Neuronal stem cell (in vitro differentiated cells): Measurements from ENCODE around the gene KRTAP4-6.
"Not testable (repeated sequence)": the region's sequence is repeated elsewhere in the genome, so short reads cannot be mapped to it uniquely, and the experiment has no call there.

Experiments
- DNase-seq: peaks from one replicate; pipeline ENCODE4 v3.0.0-alpha.2; 2013; ENCODE audit warnings: low spot score
- H2AFZ ChIP-seq: one replicate; pipeline ENCODE4 v1.6.1; 2013; ENCODE audit warnings: mild to moderate bottlenecking, low read length, inconsistent platforms
- H2AK5ac ChIP-seq: 2 replicates; pipeline ENCODE4 v1.6.1; 2013; ENCODE audit warnings: low read depth, mild to moderate bottlenecking, inconsistent platforms, low read length, moderate library complexity, mixed read lengths
- H2BK120ac ChIP-seq: 2 replicates; pipeline ENCODE4 v1.6.1; 2013; ENCODE audit warnings: low read depth, mild to moderate bottlenecking, inconsistent platforms, low read length, moderate library complexity, mixed read lengths
- H2BK12ac ChIP-seq: one replicate; pipeline ENCODE4 v1.6.1; 2013; ENCODE audit warnings: low read length, inconsistent platforms
- H2BK15ac ChIP-seq: 2 replicates; pipeline ENCODE4 v1.6.1; 2013; ENCODE audit warnings: mild to moderate bottlenecking, low read length, inconsistent platforms, mixed read lengths
- H2BK5ac ChIP-seq: one replicate; pipeline ENCODE4 v1.6.1; 2013; ENCODE audit warnings: inconsistent platforms, mild to moderate bottlenecking, low read length, moderate library complexity
- H3K14ac ChIP-seq: one replicate; pipeline ENCODE4 v1.6.1; 2013; ENCODE audit warnings: low read length, inconsistent platforms
- H3K18ac ChIP-seq: 2 replicates; pipeline ENCODE4 v1.6.1; 2013; ENCODE audit warnings: low read length, inconsistent platforms
- H3K23ac ChIP-seq: 2 replicates; pipeline ENCODE4 v1.6.1; 2013; ENCODE audit warnings: low read depth, mild to moderate bottlenecking, mixed read lengths, low read length, inconsistent platforms; ENCODE audit not compliant: poor library complexity
- H3K27ac ChIP-seq: replicated peaks from 3 replicates; pipeline ENCODE4 v1.5.1; 2013; ENCODE audit warnings: low read length, inconsistent platforms
- H3K27me3 ChIP-seq, 3 experiments: 2 replicates each; pipeline ENCODE4 v1.6.1; 2013; ENCODE audit warnings: low read length in 3 of 3, mild to moderate bottlenecking in 2 of 3, inconsistent platforms in 1 of 3, low read depth in 1 of 3, mixed read lengths in 1 of 3, moderate library complexity in 1 of 3; ENCODE audit not compliant: control insufficient read depth in 3 of 3, insufficient read depth in 3 of 3
- H3K36me3 ChIP-seq, 2 donors: replicated peaks in 1 of 2; 2 replicates each; pipeline ENCODE4 v1.6.1; 2013; ENCODE audit warnings: low read length in 2 of 2; ENCODE audit not compliant: control insufficient read depth in 2 of 2, insufficient read depth in 2 of 2
- H3K4ac ChIP-seq: 2 replicates; pipeline ENCODE4 v1.6.1; 2013; ENCODE audit warnings: inconsistent platforms, mild to moderate bottlenecking, low read length, moderate library complexity
- H3K4me1 ChIP-seq, 2 donors: 1 replicate in 1 of 2; 2 replicates in 1 of 2; pipeline ENCODE4 v1.6.1; 2013; ENCODE audit warnings: low read length in 2 of 2, low read depth in 1 of 2; ENCODE audit not compliant: control insufficient read depth in 2 of 2, insufficient read depth in 1 of 2
- H3K4me2 ChIP-seq: one replicate; pipeline ENCODE4 v1.6.1; 2013; ENCODE audit warnings: mild to moderate bottlenecking, low read length, inconsistent platforms; ENCODE audit not compliant: insufficient read depth, poor library complexity, severe bottlenecking
- H3K4me3 ChIP-seq, 2 donors: 2 replicates each; pipeline ENCODE4 v1.5.1; 2013; ENCODE audit warnings: low read length in 2 of 2, mild to moderate bottlenecking in 2 of 2, inconsistent platforms in 1 of 2, moderate library complexity in 1 of 2
- H3K79me1 ChIP-seq: one replicate; pipeline ENCODE4 v1.6.1; 2013; ENCODE audit warnings: low read depth, mild to moderate bottlenecking, inconsistent platforms, low read length, moderate library complexity
- H3K9ac ChIP-seq: one replicate; pipeline ENCODE4 v1.6.1; 2013; ENCODE audit warnings: mild to moderate bottlenecking, low read depth, low read length, inconsistent platforms; ENCODE audit not compliant: poor library complexity
- H3K9me3 ChIP-seq, 2 donors: replicated peaks in 1 of 2; 2 replicates each; pipeline versions ENCODE3 to v1.6.1; 2013; ENCODE audit warnings: low read length in 2 of 2, mild to moderate bottlenecking in 2 of 2, inconsistent platforms in 1 of 2, low read depth in 1 of 2, mixed read lengths in 1 of 2, moderate library complexity in 1 of 2; ENCODE audit not compliant: control insufficient read depth in 2 of 2, insufficient read depth in 1 of 2
- H4K8ac ChIP-seq: one replicate; pipeline ENCODE4 v1.6.1; 2013; ENCODE audit warnings: low read depth, mild to moderate bottlenecking, inconsistent platforms, low read length, moderate library complexity
- H4K91ac ChIP-seq: one replicate; pipeline ENCODE4 v1.6.1; 2013; ENCODE audit warnings: low read length, low read depth, mild to moderate bottlenecking, inconsistent platforms; ENCODE audit not compliant: poor library complexity
- WGBS, 2 donors: extraction: QIAGEN DNeasy Blood & Tissue Kit; methylation state at CpG; one replicate each; pipeline ENCODE4 v1.1.7; 2013; ENCODE audit warnings: missing lambda C conversion rate in 2 of 2, mixed read lengths in 1 of 2; ENCODE audit not compliant: insufficient read length in 2 of 2, insufficient replicate concordance in 1 of 2; ENCODE audit errors: extremely low coverage in 2 of 2; 5-methylcytosine and 5-hydroxymethylcytosine counted together

KRTAP4-6 gene

GRCh38 chr17:41139865-41140264 is 479 bp downstream of the KRTAP4-6 start:
- peak overlapping the region; percentile 78 for H3K9ac ChIP-seq

GRCh38 chr17:41133880-41134735 is 6.2 kb downstream of the KRTAP4-6 start:
- Histone ChIP-seq H4K8ac (no peak overlapping the region), H3K4me1 (no peaks in the 10 kb centered on the region), H3K27me3 (no peaks in the 10 kb centered on the region), H3K18ac (no peak overlapping the region), H2BK5ac (no peak overlapping the region), H3K9ac (no peak overlapping the region), H2BK120ac (no peak overlapping the region), H3K4me3 (no peak overlapping the region), H2BK15ac (no peak overlapping the region), H3K9me3 (no peaks in the 10 kb centered on the region), H3K14ac (no peak overlapping the region), H2AK5ac (no peak overlapping the region), H3K27ac (no peak overlapping the region), H3K4ac (no peak overlapping the region), H3K36me3 (no peaks in the 10 kb centered on the region), H2AFZ (no peak overlapping the region), H3K79me1 (no peaks in the 10 kb centered on the region), H3K4me2 (no peak overlapping the region), H3K23ac (no peak overlapping the region), H4K91ac (no peak overlapping the region), H2BK12ac (no peak overlapping the region)
- no CpG with 5 or more reads among the region's 2 CpGs for WGBS, 2 donors
- DNase-seq = no peak

More at GRCh38 chr17:41139865-41140264, 479 bp downstream of the KRTAP4-6 start:
- not testable (repeated sequence) for H3K4ac ChIP-seq, H3K36me3 ChIP-seq, H3K4me3 ChIP-seq, H3K23ac ChIP-seq, DNase-seq, H2BK120ac ChIP-seq, H2BK15ac ChIP-seq, H2AFZ ChIP-seq, H3K79me1 ChIP-seq, H3K4me2 ChIP-seq, H2BK12ac ChIP-seq, H3K9me3 ChIP-seq, H3K27ac ChIP-seq, H4K8ac ChIP-seq, H2BK5ac ChIP-seq, H3K4me1 ChIP-seq, H3K27me3 ChIP-seq, H3K14ac ChIP-seq
- Histone ChIP-seq H4K91ac (peak overlapping the region; percentile 22), H3K18ac (peak overlapping the region; percentile 55), H2AK5ac (peak overlapping the region; percentile 29)
- whole genome bisulfite sequencing, 2 donors = no CpG with 5 or more reads among the region's 12 CpGs

GRCh38 chr17:41131979-41132378 is 8.4 kb downstream of the KRTAP4-6 start:
- DNase-seq = no peak

GRCh38 chr17:41127371-41127770 is 13.0 kb downstream of the KRTAP4-6 start:
- H3K4me1 ChIP-seq = no peaks in the 10 kb centered on the region
- no peak overlapping the region for H2BK15ac ChIP-seq
- no peak overlapping the region for H3K4me3 ChIP-seq
- no peak for DNase-seq
- H3K27ac ChIP-seq = no peak overlapping the region
- no peak overlapping the region for H2AFZ ChIP-seq
- no peaks in the 10 kb centered on the region for H3K36me3 ChIP-seq
- H3K9me3 ChIP-seq = no peaks in the 10 kb centered on the region
- H3K18ac ChIP-seq = no peak overlapping the region
- H3K4ac ChIP-seq = no peak overlapping the region
- no peak overlapping the region for H2BK120ac ChIP-seq
- no peak overlapping the region for H3K4me2 ChIP-seq
- no peak overlapping the region for H4K8ac ChIP-seq
- no peak overlapping the region for H3K9ac ChIP-seq
- no peak overlapping the region for H2BK12ac ChIP-seq
- no CpG with 5 or more reads among the region's 1 CpG for WGBS, 2 donors
- no peak overlapping the region for H2AK5ac ChIP-seq
- no peak overlapping the region for H3K23ac ChIP-seq
- H3K79me1 ChIP-seq = no peaks in the 10 kb centered on the region
- no peak overlapping the region for H3K14ac ChIP-seq
- H2BK5ac ChIP-seq = no peak overlapping the region
- H4K91ac ChIP-seq = no peak overlapping the region
- H3K27me3 ChIP-seq = no peaks in the 10 kb centered on the region

More at GRCh38 chr17:41131979-41132378, 8.4 kb downstream of the KRTAP4-6 start:
- Histone ChIP-seq H4K91ac (no peak overlapping the region), H2BK5ac (no peak overlapping the region), H3K79me1 (no peaks in the 10 kb centered on the region), H3K27ac (no peak overlapping the region), H3K9me3 (no peaks in the 10 kb centered on the region), H2BK15ac (no peak overlapping the region), H2BK12ac (no peak overlapping the region), H2BK120ac (no peak overlapping the region), H3K9ac (no peak overlapping the region), H3K4me1 (no peaks in the 10 kb centered on the region), H3K4ac (no peak overlapping the region), H3K4me2 (no peak overlapping the region), H4K8ac (no peak overlapping the region), H3K14ac (no peak overlapping the region), H3K18ac (no peak overlapping the region), H2AK5ac (no peak overlapping the region), H2AFZ (no peak overlapping the region), H3K36me3 (no peaks in the 10 kb centered on the region), H3K4me3 (no peak overlapping the region), H3K27me3 (no peaks in the 10 kb centered on the region), H3K23ac (no peak overlapping the region)
- no CpG with 5 or more reads among the region's 3 CpGs for WGBS, 2 donors
